ENCODE measurements around the gene FRRS1L.

Gene FRRS1L

GRCh38 chr9:109172935-109173334 lies 5.9 kb upstream of the FRRS1L start:
- TF ChIP-seq CTCF (IDR thresholded peaks at IDR 0.05; ENCODE audit: extremely low read depth, missing control alignments) = no peak
- DNase-seq (ENCODE audit: low spot score) = no peak

- no peak for DNase-seq (ENCODE audit: low spot score)
- TF ChIP-seq CTCF (IDR thresholded peaks at IDR 0.05; ENCODE audit: extremely low read depth, missing control alignments) = no peak
These were observed 4.9 kb upstream of the FRRS1L start for GRCh38 chr9:109171926-109172325.

GRCh38 chr9:109168170-109168569 lies 1.1 kb upstream of the FRRS1L start:
- DNase-seq (ENCODE audit: low spot score) = no peak
- no peak for TF ChIP-seq CTCF (IDR thresholded peaks at IDR 0.05; ENCODE audit: extremely low read depth, missing control alignments)

GRCh38 chr9:109167716-109168115 lies 667 bp upstream of the FRRS1L start:
- DNase-seq (ENCODE audit: low spot score) = no peak
- no peak for TF ChIP-seq CTCF (IDR thresholded peaks at IDR 0.05; ENCODE audit: extremely low read depth, missing control alignments)

GRCh38 chr9:109166171-109166770 lies 778 bp downstream of the FRRS1L start:
- TF ChIP-seq CTCF (IDR thresholded peaks at IDR 0.05; ENCODE audit: extremely low read depth, missing control alignments) = no peak
- DNase-seq (ENCODE audit: low spot score) = no peak

- no peak for DNase-seq (ENCODE audit: low spot score)
- TF ChIP-seq CTCF (IDR thresholded peaks at IDR 0.05; ENCODE audit: extremely low read depth, missing control alignments) = no peak
These were observed 3.0 kb downstream of the FRRS1L start for GRCh38 chr9:109164042-109164441.

GRCh38 chr9:109163194-109163593 lies 3.9 kb downstream of the FRRS1L start:
- DNase-seq (ENCODE audit: low spot score) = no peak
- no peak for TF ChIP-seq CTCF (IDR thresholded peaks at IDR 0.05; ENCODE audit: extremely low read depth, missing control alignments)

All from GM20000 (cell line).